GM12878 (cell line): ENCODE data around the gene EEF1A2. TPM values are rescaled to one million over a fixed set of nuclear protein-coding genes. Genes with fewer than 3 reads are reported as not detected.

Experiments
- ATAC-seq: fragments of 200-7000 bp; cut with Tn5 transposase; 3 replicates; pipeline ENCODE4 v1.9.1; 2020; ENCODE audit warnings: mild to moderate bottlenecking, moderate library complexity
- BruUV-seq: library from RNA; stranded (reverse); fragments of 400-500 nt; replicated peaks from 2 replicates; lab custom pipeline; 2021; lab: Mats Ljungman, UMichigan
- CTCF ChIA-PET: fragments of 300-600 bp; sonication (Branson Sonifier 250); formaldehyde crosslinking; extraction: SDS; loops from one replicate; lab custom pipeline; 2021; ENCODE audit warnings: inconsistent platforms; lab: Yijun Ruan, JAX
- POLR2A ChIA-PET: fragments of 350-600 bp; formaldehyde crosslinking; extraction: SDS; loops from one replicate; lab custom pipeline; 2021; ENCODE audit warnings: inconsistent platforms; lab: Charles Lee
- RAD21 ChIA-PET: fragments of 300-600 bp; sonication (Branson Sonifier 250); formaldehyde crosslinking; loops from one replicate; lab custom pipeline; 2023; ENCODE audit warnings: antibody characterized with exemption; ENCODE audit not compliant: unreplicated experiment; lab: Charles Lee
- SMC1A ChIA-PET: fragments of 300-600 bp; sonication (Branson Sonifier 250); formaldehyde crosslinking; loops from one replicate; lab custom pipeline; 2023; ENCODE audit not compliant: unreplicated experiment, uncharacterized antibody; lab: Charles Lee
- DNase-seq: peaks from one replicate; pipeline ENCODE4 v3.0.0-alpha.2; 2011; ENCODE audit warnings: low read depth, low spot score
- FAIRE-seq: peaks from 3 replicates; lab custom pipeline; 2011; peaks lifted over from hg19 to GRCh38; lab: Jason Lieb, UNC
- H2AFZ ChIP-seq: 2 replicates; pipeline ENCODE4 v1.6.0; 2011; ENCODE audit warnings: low read depth, low read length, control low read depth; ENCODE audit not compliant: control insufficient read depth
- H3K27ac ChIP-seq: 2 replicates; pipeline ENCODE4 v1.5.1; 2011; ENCODE audit warnings: control low read depth; ENCODE audit not compliant: control insufficient read depth, insufficient read depth
- H3K27me3 ChIP-seq, 2 experiments: replicated peaks in 1 of 2; 2 replicates each; pipeline versions ENCODE4 v1.6.0 to v1.6.1; 2011; ENCODE audit warnings: low read length in 1 of 2; ENCODE audit not compliant: control insufficient read depth in 2 of 2, insufficient read depth in 2 of 2
- H3K36me3 ChIP-seq, 2 experiments: 2 replicates each; pipeline ENCODE4 v1.5.1; 2011; ENCODE audit warnings: low read length in 1 of 2; ENCODE audit not compliant: control insufficient read depth in 2 of 2, insufficient read depth in 2 of 2
- H3K4me1 ChIP-seq: 2 replicates; pipeline ENCODE4 v1.6.1; 2011; ENCODE audit warnings: mild to moderate bottlenecking, low read length, moderate library complexity, mixed read lengths; ENCODE audit not compliant: control insufficient read depth, insufficient read depth
- H3K4me2 ChIP-seq: 2 replicates; pipeline ENCODE4 v1.6.0; 2011; ENCODE audit warnings: control low read depth; ENCODE audit not compliant: control insufficient read depth, insufficient read depth
- H3K4me3 ChIP-seq: fragments of 200-600 bp; sonication (generic); 2 replicates; pipeline ENCODE4 v1.5.1; 2016
- H3K79me2 ChIP-seq: 2 replicates; pipeline ENCODE4 v1.6.0; 2011; ENCODE audit warnings: low read length; ENCODE audit not compliant: control insufficient read depth, insufficient read depth
- H3K9ac ChIP-seq: 2 replicates; pipeline ENCODE4 v1.8.0; 2011; ENCODE audit warnings: low read length, control low read depth, mixed read lengths; ENCODE audit not compliant: control insufficient read depth, insufficient read depth
- H3K9me3 ChIP-seq: replicated peaks from 3 replicates; pipeline ENCODE4 v1.5.1; 2011; ENCODE audit warnings: mild to moderate bottlenecking, low read length; ENCODE audit not compliant: control insufficient read depth, insufficient read depth
- H4K20me1 ChIP-seq: 2 replicates; pipeline ENCODE4 v1.6.0; 2011; ENCODE audit not compliant: control insufficient read depth, insufficient read depth
- ELK1 ChIP-seq: IDR thresholded peaks from 2 replicates; pipeline ENCODE4 v1.6.1; 2012; ENCODE audit warnings: low read depth, low read length, improper control_type of control experiment
- EZH2 ChIP-seq: IDR thresholded peaks from 2 replicates; pipeline ENCODE4 v1.6.1; 2012; ENCODE audit warnings: low read depth, mild to moderate bottlenecking, control low read depth, inconsistent platforms, low read length, borderline replicate concordance; ENCODE audit not compliant: control insufficient read depth
- FOXK2 ChIP-seq: fragments of 450-650 bp; IDR thresholded peaks from 2 replicates; pipeline ENCODE4 v1.6.1; 2017; ENCODE audit warnings: mild to moderate bottlenecking, moderate library complexity
- FOXM1 ChIP-seq: IDR thresholded peaks from 2 replicates; pipeline ENCODE4 v1.6.1; 2012; ENCODE audit warnings: low read depth, mild to moderate bottlenecking, inconsistent platforms, low read length, moderate library complexity
- IKZF1 ChIP-seq: fragments of 450-650 bp; conservative IDR thresholded peaks from 2 replicates; pipeline ENCODE4 v1.6.1; 2017; ENCODE audit warnings: antibody characterized with exemption, mild to moderate bottlenecking
- KLF5 ChIP-seq: fragments of 450-650 bp; IDR thresholded peaks from 2 replicates; pipeline ENCODE4 v1.6.1; 2014; ENCODE audit warnings: mild to moderate bottlenecking; ENCODE audit not compliant: partially characterized antibody
- MYB ChIP-seq: fragments of 150-350 bp; IDR thresholded peaks from 2 replicates; pipeline ENCODE4 v1.6.1; 2014; ENCODE audit warnings: mild to moderate bottlenecking, low read depth, low read length, borderline replicate concordance
- NFYA ChIP-seq: IDR thresholded peaks from 2 replicates; pipeline ENCODE4 v1.6.1; 2011; ENCODE audit warnings: low read depth, mild to moderate bottlenecking, low read length, improper control_type of control experiment, borderline replicate concordance
- NFYB ChIP-seq: IDR thresholded peaks from 2 replicates; pipeline ENCODE4 v1.6.1; 2011; ENCODE audit warnings: low read depth, mild to moderate bottlenecking, low read length, improper control_type of control experiment, moderate library complexity; ENCODE audit not compliant: insufficient read depth
- PML ChIP-seq: IDR thresholded peaks from 2 replicates; pipeline ENCODE4 v1.6.1; 2012; ENCODE audit warnings: low read length, inconsistent platforms
- SIX5 ChIP-seq: IDR thresholded peaks from 2 replicates; pipeline ENCODE4 v1.6.1; 2011; ENCODE audit warnings: mild to moderate bottlenecking, low read depth, low read length, moderate library complexity; ENCODE audit not compliant: severe bottlenecking
- SMARCA5 ChIP-seq: fragments of 450-650 bp; IDR thresholded peaks from 2 replicates; pipeline ENCODE4 v1.6.1; 2017; ENCODE audit warnings: mild to moderate bottlenecking
- SUPT20H ChIP-seq: IDR thresholded peaks from 2 replicates; pipeline ENCODE4 v1.6.1; 2011; ENCODE audit warnings: low read depth, mild to moderate bottlenecking, low read length, moderate library complexity, borderline replicate concordance; ENCODE audit not compliant: control insufficient read depth
- ZNF274 ChIP-seq: IDR thresholded peaks from one replicate; pipeline ENCODE4 v1.8.0; 2011; ENCODE audit not compliant: insufficient read length, insufficient read depth
- WGBS: methylation state at CpG from one replicate; pipeline ENCODE4 v1.1.6; 2016; ENCODE audit warnings: low lambda C conversion rate; ENCODE audit not compliant: insufficient replicate concordance, insufficient coverage; ENCODE audit errors: missing lambda C conversion rate; 5-methylcytosine and 5-hydroxymethylcytosine counted together
- in situ Hi-C: fragments of 300-500 bp; cut with MboI; formaldehyde crosslinking; loops from 9 replicates; pipeline ENCODE4 v1.14.3; 2018; ENCODE audit warnings: mixed read lengths
- intact Hi-C: fragments of 100-400 bp; cut with micrococcal nuclease; formaldehyde crosslinking; loops from one replicate; pipeline ENCODE4 v1.14.2; 2022; ENCODE audit not compliant: unreplicated experiment
- polyA plus RNA-seq, 11 experiments: library from polyadenylated mRNA; depleted of rRNA in 4 of 11; unstranded in 6 of 11; stranded (reverse) in 5 of 11; fragments of >200 nt; fragmentation: Nextera tagmentation in 4 of 11; fragmentation: Illumina TruSeq in 1 of 11; extraction: Ambion mirVana in 4 of 11; extraction: Trizol in 1 of 11; gene quantifications; 1 replicate in 1 of 11; 2 replicates in 10 of 11; pipeline versions ENCODE4 v1.2.1 to v1.2.3, GENCODE V29; 2011 to 2016; ENCODE audit warnings: inconsistent platforms in 2 of 11, missing spikeins in 2 of 11, low read depth in 1 of 11
- total RNA-seq, 4 experiments: library from RNA; depleted of rRNA in 3 of 4; stranded (reverse); fragments of >200 nt in 3 of 4; fragmentation: Illumina TruSeq in 1 of 4; extraction: Trizol in 1 of 4; gene quantifications; 2 replicates each; pipeline versions ENCODE4 v1.2.1 to v1.2.3, GENCODE V29; 2013 to 2021

Gene EEF1A2
- total and polyA plus RNA-seq, 10 of the 15 experiments (the other 5 are each of a cell fraction or from before 2014, with no cell fraction given): 0.56 TPM; not detected in 9

- H3K27me3 ChIP-seq: no peaks in the 10 kb centered on the region; a peak in 1 of 4 replicates
- TF ChIP-seq NFYA (no peak), FOXK2 (no peak), KLF5 (no peak), NFYB (no peak), FOXM1 (no peak), ZNF274 (no peak), SIX5 (no peak), IKZF1 (no peak), PML (no peak), SUPT20H (no peak), EZH2 (no peak), SMARCA5 (no peak), MYB (no peak), ELK1 (no peak)
- H3K27ac ChIP-seq: no peak overlapping the region
- H3K36me3 ChIP-seq: no peaks in the 10 kb centered on the region
- ChIA-PET RAD21 (interaction anchor here (1.6 kb wide), 1 partner anchor 7 kb away, joined by 4 read pairs; no protein-coding TSS in a partner anchor), SMC1A (no interaction called here), POLR2A (no interaction called here), CTCF (no interaction called here)
- peaks cover 12% of the 10 kb centered on the region; the same call in 1 of the 2 replicates for H3K4me1 ChIP-seq
- H3K79me2 ChIP-seq: no peaks in the 10 kb centered on the region
- in situ Hi-C loops (no loop called here), intact Hi-C loops (no loop called here)
- no peak overlapping the region for H3K9ac ChIP-seq
- 35% methylated on average over 18 of the region's 19 CpGs for WGBS
- no peaks in the 10 kb centered on the region for H3K9me3 ChIP-seq
- ATAC-seq: no peak
- no peak overlapping the region for H3K4me3 ChIP-seq
- no TSS peak for BruUV-seq
- no peak overlapping the region for H3K4me2 ChIP-seq
- no peak for FAIRE-seq
- H4K20me1 ChIP-seq: no peaks in the 10 kb centered on the region
- no peak for DNase-seq
- H2AFZ ChIP-seq: no peak overlapping the region
Observed at GRCh38 chr20:63544958-63545516, 46.2 kb upstream of the EEF1A2 start.
